Neural progenitor cell (in vitro differentiated cells): Measurements from ENCODE around the gene MAD2L1BP. TPM values are rescaled to one million over a fixed set of nuclear protein-coding genes. Genes with fewer than 3 reads are reported as not detected.
A peak's percentile ranks its signal among the peaks of the same experiment; 100 is the strongest.

Experiments used
- DNase-seq: peaks from one replicate; pipeline ENCODE4 v3.0.0-alpha.2; 2016; ENCODE audit warnings: low spot score
- H2AFZ ChIP-seq: fragments of 200-600 bp; sonication (generic); replicated peaks from 2 replicates; pipeline ENCODE4 v1.6.1; 2016; ENCODE audit warnings: antibody characterized with exemption
- H3F3A ChIP-seq: fragments of 200-600 bp; sonication (generic); 2 replicates; pipeline ENCODE4 v1.6.1; 2016; ENCODE audit warnings: antibody characterized with exemption, low read depth
- H3K27ac ChIP-seq: fragments of 200-600 bp; sonication (generic); 2 replicates; pipeline ENCODE4 v1.5.1; 2016; ENCODE audit warnings: mild to moderate bottlenecking
- H3K27me3 ChIP-seq: fragments of 200-600 bp; sonication (generic); 2 replicates; pipeline ENCODE4 v1.6.1; 2016; ENCODE audit warnings: mild to moderate bottlenecking, moderate library complexity
- H3K36me3 ChIP-seq: fragments of 200-600 bp; sonication (generic); 2 replicates; pipeline ENCODE4 v1.5.1; 2016
- H3K4me1 ChIP-seq: fragments of 200-600 bp; sonication (generic); 2 replicates; pipeline ENCODE4 v1.6.1; 2016; ENCODE audit warnings: mixed run types
- H3K4me2 ChIP-seq: fragments of 200-600 bp; sonication (generic); 2 replicates; pipeline ENCODE4 v1.6.1; 2016
- H3K4me3 ChIP-seq: fragments of 200-600 bp; sonication (generic); 2 replicates; pipeline ENCODE4 v1.5.1; 2016
- H3K79me2 ChIP-seq: fragments of 200-600 bp; sonication (generic); 2 replicates; pipeline ENCODE4 v1.6.1; 2016; ENCODE audit warnings: low read depth
- H3K9ac ChIP-seq: fragments of 200-600 bp; sonication (generic); 2 replicates; pipeline ENCODE4 v1.6.1; 2016
- H3K9me3 ChIP-seq: fragments of 200-600 bp; sonication (generic); 2 replicates; pipeline ENCODE4 v1.5.1; 2016; ENCODE audit warnings: low read depth
- H4K20me1 ChIP-seq: fragments of 200-600 bp; sonication (generic); 2 replicates; pipeline ENCODE4 v1.6.1; 2016; ENCODE audit warnings: low read depth
- H3K27ac Mint-ChIP-seq: 3 replicates; pipeline ENCODE4 v1.8.0; 2021; ENCODE audit warnings: mixed read lengths
- H3K27me3 Mint-ChIP-seq: 2 replicates; pipeline ENCODE4 v1.8.0; 2022; ENCODE audit warnings: low read depth, mild to moderate bottlenecking, inconsistent platforms, moderate library complexity, mixed read lengths; ENCODE audit not compliant: insufficient read depth
- H3K36me3 Mint-ChIP-seq: 3 replicates; pipeline ENCODE4 v1.8.0; 2021; ENCODE audit warnings: mixed read lengths
- H3K4me1 Mint-ChIP-seq: 3 replicates; pipeline ENCODE4 v1.8.0; 2021; ENCODE audit warnings: mixed read lengths
- H3K4me3 Mint-ChIP-seq: 3 replicates; pipeline ENCODE4 v1.8.0; 2021; ENCODE audit warnings: mild to moderate bottlenecking, moderate library complexity, mixed read lengths
- H3K9me3 Mint-ChIP-seq: 3 replicates; pipeline ENCODE4 v1.8.0; 2020; ENCODE audit warnings: mixed read lengths
- EZH2 ChIP-seq: fragments of 200-600 bp; sonication (generic); IDR thresholded peaks from 2 replicates; pipeline ENCODE4 v1.6.1; 2017; ENCODE audit warnings: antibody characterized with exemption, mild to moderate bottlenecking, moderate library complexity
- EZH2phosphoT487 ChIP-seq: fragments of 200-600 bp; sonication (generic); IDR thresholded peaks from 2 replicates; pipeline ENCODE4 v1.6.1; 2017; ENCODE audit warnings: antibody characterized with exemption
- total RNA-seq: library from RNA; depleted of rRNA; stranded (reverse); fragments of >200 nt; gene quantifications from 2 replicates; pipeline ENCODE4 v1.2.3, GENCODE V29; 2015; ENCODE audit warnings: low replicate concordance
- TF ChIP-seq, protein P1 (sequence below): fragments of 200-600 bp; sonication (generic); IDR thresholded peaks from 2 replicates; pipeline ENCODE4 v1.5.1; 2017; ENCODE audit warnings: antibody characterized with exemption, mild to moderate bottlenecking

MAD2L1BP gene
- total RNA-seq, 1 donor from 2014 or later = 52.0 TPM

DNA sequence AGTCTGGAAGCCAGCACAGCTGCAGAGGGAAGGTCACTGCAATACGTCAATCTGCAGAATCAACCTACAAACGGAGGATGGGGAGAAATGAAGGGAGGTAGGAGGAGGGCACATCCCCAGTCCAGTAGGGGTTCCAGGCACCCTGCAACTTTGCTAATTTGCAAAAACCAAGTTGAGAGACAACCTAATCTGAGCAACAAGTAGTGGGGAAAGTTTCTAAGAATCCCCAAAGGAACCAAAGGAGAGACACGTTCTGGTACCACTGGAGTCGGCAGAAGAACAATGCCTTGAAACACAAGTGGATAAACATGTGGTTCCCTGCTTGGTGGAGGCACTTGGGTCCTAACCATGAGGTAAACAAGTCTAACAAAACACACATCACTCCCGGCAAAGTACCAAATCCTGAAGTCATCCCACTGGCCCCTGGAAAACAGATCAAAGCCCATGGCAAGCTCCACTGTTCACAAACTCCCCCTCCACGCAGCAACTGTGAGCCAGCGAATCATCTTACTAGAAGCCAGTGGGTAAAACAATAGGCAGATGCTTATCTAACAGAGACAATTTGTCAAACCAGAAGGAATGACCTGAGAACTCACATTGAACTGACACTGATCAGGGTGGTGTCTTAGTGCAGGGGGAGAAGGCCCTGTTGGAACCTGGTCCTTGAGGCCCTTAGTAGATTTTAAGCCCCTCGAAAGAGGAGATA lies 47.2 kb downstream of the MAD2L1BP start:
- TF ChIP-seq EZH2 (no peak), EZH2phosphoT487 (no peak)
- TF ChIP-seq, protein P1, sequence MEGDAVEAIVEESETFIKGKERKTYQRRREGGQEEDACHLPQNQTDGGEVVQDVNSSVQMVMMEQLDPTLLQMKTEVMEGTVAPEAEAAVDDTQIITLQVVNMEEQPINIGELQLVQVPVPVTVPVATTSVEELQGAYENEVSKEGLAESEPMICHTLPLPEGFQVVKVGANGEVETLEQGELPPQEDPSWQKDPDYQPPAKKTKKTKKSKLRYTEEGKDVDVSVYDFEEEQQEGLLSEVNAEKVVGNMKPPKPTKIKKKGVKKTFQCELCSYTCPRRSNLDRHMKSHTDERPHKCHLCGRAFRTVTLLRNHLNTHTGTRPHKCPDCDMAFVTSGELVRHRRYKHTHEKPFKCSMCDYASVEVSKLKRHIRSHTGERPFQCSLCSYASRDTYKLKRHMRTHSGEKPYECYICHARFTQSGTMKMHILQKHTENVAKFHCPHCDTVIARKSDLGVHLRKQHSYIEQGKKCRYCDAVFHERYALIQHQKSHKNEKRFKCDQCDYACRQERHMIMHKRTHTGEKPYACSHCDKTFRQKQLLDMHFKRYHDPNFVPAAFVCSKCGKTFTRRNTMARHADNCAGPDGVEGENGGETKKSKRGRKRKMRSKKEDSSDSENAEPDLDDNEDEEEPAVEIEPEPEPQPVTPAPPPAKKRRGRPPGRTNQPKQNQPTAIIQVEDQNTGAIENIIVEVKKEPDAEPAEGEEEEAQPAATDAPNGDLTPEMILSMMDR = no peak

GRCh38 chr6:43683708-43684455 lies 48.2 kb downstream of the MAD2L1BP start:
- TF ChIP-seq EZH2 (no peak), EZH2phosphoT487 (no peak)
- TF ChIP-seq, protein P1 = no peak
- Mint-ChIP-seq H3K4me3 (no peak overlapping the region), H3K4me1 (peaks cover 22% of the 10 kb centered on the region), H3K27ac (no peak overlapping the region), H3K36me3 (peaks cover 11% of the 10 kb centered on the region), H3K27me3 (peaks cover 2% of the 10 kb centered on the region), H3K9me3 (no peaks in the 10 kb centered on the region)
- no peak overlapping the region for H3K27ac ChIP-seq
- no peaks in the 10 kb centered on the region for H3K27me3 ChIP-seq
- no peak for DNase-seq
- peaks cover 12% of the 10 kb centered on the region for H3K4me1 ChIP-seq
- peaks cover 79% of the 10 kb centered on the region for H3K79me2 ChIP-seq
- H3K4me3 ChIP-seq = no peak overlapping the region
- no peaks in the 10 kb centered on the region for H3K9me3 ChIP-seq
- H3F3A ChIP-seq = peaks cover 9% of the 10 kb centered on the region
- H3K4me2 ChIP-seq = no peak overlapping the region
- no peaks in the 10 kb centered on the region for H3K36me3 ChIP-seq
- H4K20me1 ChIP-seq = peaks cover 62% of the 10 kb centered on the region
- H3K9ac ChIP-seq = peak overlapping the region; percentile 25
- no peak overlapping the region for H2AFZ ChIP-seq

More for the DNA sequence above, 47.2 kb downstream of the MAD2L1BP start:
- H3K4me1 Mint-ChIP-seq = peaks cover 18% of the 10 kb centered on the region
- no peak overlapping the region for H3K4me3 Mint-ChIP-seq
- H3K27ac ChIP-seq = no peak overlapping the region
- H3K27me3 Mint-ChIP-seq = peaks cover 3% of the 10 kb centered on the region
- H3K9me3 ChIP-seq = no peaks in the 10 kb centered on the region
- H3K27ac Mint-ChIP-seq = no peak overlapping the region
- H3K4me2 ChIP-seq = no peak overlapping the region
- no peak overlapping the region for H2AFZ ChIP-seq
- peaks cover 12% of the 10 kb centered on the region for H3K4me1 ChIP-seq
- peak overlapping the region; percentile 25 for H3K9ac ChIP-seq
- no peaks in the 10 kb centered on the region for H3K9me3 Mint-ChIP-seq
- DNase-seq = no peak
- peaks cover 62% of the 10 kb centered on the region for H4K20me1 ChIP-seq
- H3K27me3 ChIP-seq = no peaks in the 10 kb centered on the region
- H3K36me3 ChIP-seq = no peaks in the 10 kb centered on the region
- no peak overlapping the region for H3K4me3 ChIP-seq
- H3F3A ChIP-seq = peaks cover under 1% of the 10 kb centered on the region
- H3K36me3 Mint-ChIP-seq = peaks cover 17% of the 10 kb centered on the region
- peaks cover 79% of the 10 kb centered on the region for H3K79me2 ChIP-seq

GRCh38 chr6:43687079-43687436 lies 51.4 kb downstream of the MAD2L1BP start:
- H2AFZ ChIP-seq = peak overlapping the region; percentile 94
- H3K27ac ChIP-seq = no peak overlapping the region
- peaks cover 3% of the 10 kb centered on the region for H3K36me3 Mint-ChIP-seq
- peak overlapping the region; percentile 77 for H3K4me2 ChIP-seq
- H3K9me3 ChIP-seq = no peaks in the 10 kb centered on the region
- H3K9ac ChIP-seq = peak overlapping the region; percentile 87
- no peaks in the 10 kb centered on the region for H3K9me3 Mint-ChIP-seq
- H3K4me1 ChIP-seq = peaks cover 12% of the 10 kb centered on the region
- H3K4me3 Mint-ChIP-seq = peak overlapping the region; percentile 97
- no peaks in the 10 kb centered on the region for H3K27me3 ChIP-seq
- H3K79me2 ChIP-seq = peaks cover 56% of the 10 kb centered on the region
- peaks cover 13% of the 10 kb centered on the region for H3F3A ChIP-seq
- H3K4me1 Mint-ChIP-seq = peaks cover 20% of the 10 kb centered on the region
- peaks cover 1% of the 10 kb centered on the region for H3K27me3 Mint-ChIP-seq
- peak overlapping the region; percentile 53 for H3K27ac Mint-ChIP-seq
- TF ChIP-seq, protein P1 = no peak
- TF ChIP-seq EZH2phosphoT487 (no peak), EZH2 (no peak)
- H3K36me3 ChIP-seq = no peaks in the 10 kb centered on the region
- peaks cover 42% of the 10 kb centered on the region for H4K20me1 ChIP-seq
- H3K4me3 ChIP-seq = peak overlapping the region; percentile 95
- DNase-seq = no peak
